ENCODE measurements around the gene ZNF491.
A peak's percentile ranks its signal among the peaks of the same experiment; 100 is the strongest.
"Not testable (repeated sequence)": the region's sequence is repeated elsewhere in the genome, so short reads cannot be mapped to it uniquely, and the experiment has no call there.

The ZNF491 gene

DNA sequence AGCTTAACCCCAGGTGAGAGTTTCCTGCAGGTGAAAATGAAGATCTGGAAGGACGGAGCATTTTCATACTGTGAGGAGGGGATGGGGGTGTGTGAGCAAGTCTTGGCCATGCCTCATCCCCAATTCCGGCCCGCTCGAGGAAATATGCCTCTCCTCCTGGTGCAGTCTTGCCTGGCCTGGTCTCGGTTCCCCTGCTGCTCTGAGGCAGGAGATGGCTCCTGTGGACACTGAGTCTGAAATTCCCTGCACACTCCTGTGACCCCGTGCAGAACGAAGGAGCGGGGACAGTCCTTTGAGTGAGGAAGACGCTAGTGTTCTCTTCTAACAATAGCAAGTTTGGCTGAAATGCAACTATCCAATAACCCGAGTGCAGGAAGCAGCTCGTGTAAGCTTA lies 49.9 kb downstream of the ZNF491 start:
- Histone ChIP-seq H4K91ac (ENCODE audit: low read depth, low read length, poor library complexity) (no peak overlapping the region), H3K9me3 (replicated peaks in 1 of 2; ENCODE audit: control insufficient read depth in 2 of 2, insufficient read depth in 1 of 2, low read depth in 1 of 2, low read length in 2 of 2) (peaks cover 0 to 2% of the 10 kb centered on the region in 2 donors), H2AFZ (ENCODE audit: low read length) (peak overlapping the region; percentile 7), H3K14ac (ENCODE audit: low read length) (no peak overlapping the region), H3K27ac (replicated peaks; ENCODE audit: low read length) (no peak overlapping the region), H3K4me3 (ENCODE audit: low read length in 2 of 2) (peak overlapping the region in 1 of 2 donors; percentile 45), H3K36me3 (replicated peaks in 1 of 2; ENCODE audit: control insufficient read depth in 2 of 2, insufficient read depth in 2 of 2, low read length in 2 of 2) (no peaks in the 10 kb centered on the region), H3K27me3 (ENCODE audit: control insufficient read depth in 3 of 3, insufficient read depth in 3 of 3, low read depth in 1 of 3, low read length in 3 of 3) (no peaks in the 10 kb centered on the region), H2BK5ac (ENCODE audit: low read length) (no peak overlapping the region), H3K4me1 (ENCODE audit: control insufficient read depth in 2 of 2, insufficient read depth in 1 of 2, low read depth in 1 of 2, low read length in 2 of 2) (peaks cover 0 to 1% of the 10 kb centered on the region in 2 donors), H4K8ac (ENCODE audit: low read depth, low read length) (no peak overlapping the region), H2BK12ac (ENCODE audit: low read length) (no peak overlapping the region), H3K18ac (ENCODE audit: low read length) (no peak overlapping the region), H3K79me1 (ENCODE audit: low read depth, low read length) (no peaks in the 10 kb centered on the region), H2BK15ac (ENCODE audit: low read length) (no peak overlapping the region), H3K23ac (ENCODE audit: low read depth, low read length, poor library complexity) (no peak overlapping the region), H3K9ac (ENCODE audit: low read depth, low read length, poor library complexity) (no peak overlapping the region), H2BK120ac (ENCODE audit: low read depth, low read length) (no peak overlapping the region), H2AK5ac (ENCODE audit: low read depth, low read length) (no peak overlapping the region), H3K4ac (ENCODE audit: low read length) (no peak overlapping the region), H3K4me2 (ENCODE audit: insufficient read depth, low read length, poor library complexity, severe bottlenecking) (no peak overlapping the region)
- WGBS, 2 donors (ENCODE audit: extremely low coverage in 2 of 2, insufficient read length in 2 of 2, insufficient replicate concordance in 1 of 2), result no CpG with 5 or more reads among the region's 11 CpGs
- DNase-seq (ENCODE audit: low spot score), result no peak

DNA sequence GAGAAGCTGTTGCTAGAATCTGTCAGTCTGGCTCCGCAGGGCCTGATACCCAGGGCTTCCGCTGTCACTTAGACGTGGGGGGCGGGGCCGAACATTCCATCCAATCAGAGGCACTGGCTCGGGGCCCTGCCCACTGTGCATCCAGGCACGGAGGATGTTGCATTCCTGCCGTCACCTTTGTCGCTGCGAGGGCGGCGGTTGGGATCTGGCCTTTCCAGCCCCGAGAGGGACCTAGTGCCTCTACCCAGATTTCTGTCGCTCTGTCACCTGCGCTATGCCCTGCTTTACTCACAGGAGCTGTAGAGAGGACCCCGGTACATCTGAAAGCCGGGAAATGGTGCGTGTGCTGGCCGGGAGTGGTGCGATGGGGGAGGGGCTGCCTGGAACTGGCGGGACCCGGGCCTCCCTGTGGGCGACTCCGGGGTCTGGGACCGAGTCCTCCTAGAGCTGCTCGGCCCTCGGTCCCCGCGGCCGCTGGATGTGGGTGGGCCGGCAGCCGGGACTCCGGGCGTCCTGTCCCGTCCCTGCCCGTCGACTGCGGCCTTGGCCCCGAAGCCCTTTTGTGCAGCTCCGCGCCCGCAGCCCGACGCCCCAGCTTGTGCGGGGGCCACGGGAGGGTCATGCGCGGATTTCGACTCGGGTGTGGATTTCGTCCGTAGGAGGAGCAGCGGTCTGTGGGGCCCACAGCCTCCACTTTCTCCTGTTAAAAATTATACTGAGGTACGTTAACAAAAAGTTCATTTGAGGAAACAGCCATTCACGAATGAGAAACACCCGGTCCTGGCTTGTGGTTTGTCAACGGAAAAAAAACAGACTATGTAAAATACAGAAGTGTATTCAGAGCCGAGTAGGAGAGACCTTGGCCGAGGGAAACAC lies 50.5 kb downstream of the ZNF491 start, which contains the start of gene ZNF439:
TSS of gene ZNF439 (plus strand) at position 133 of the 876 bp plus-strand sequence. CDS start at position 275, 142 bp downstream.
- no CpG with 5 or more reads among the region's 59 CpGs for WGBS, 2 donors (ENCODE audit: extremely low coverage in 2 of 2, insufficient read length in 2 of 2, insufficient replicate concordance in 1 of 2)

DNA sequence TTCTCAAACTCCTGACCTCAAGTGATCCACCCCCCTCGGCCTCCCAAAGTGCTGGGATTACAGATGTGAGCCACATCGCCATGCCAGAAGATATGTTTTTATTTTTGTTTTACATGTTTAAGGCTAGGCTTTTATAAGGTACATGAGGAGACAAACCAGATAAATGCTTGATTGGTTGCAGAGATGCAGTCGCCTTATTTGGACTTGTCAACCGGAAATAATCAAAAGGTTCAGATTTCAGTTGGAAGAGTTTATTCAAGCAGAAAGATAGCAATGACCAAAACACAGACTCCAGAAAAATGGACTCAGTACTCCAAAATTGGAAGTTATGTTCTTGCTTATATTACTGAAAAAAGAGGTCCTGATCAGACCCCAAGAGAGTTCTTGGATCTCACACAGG lies 52.0 kb downstream of the ZNF491 start:
- not testable (repeated sequence) for H2BK5ac ChIP-seq (ENCODE audit: low read length)

More for the DNA sequence above, 50.5 kb downstream of the ZNF491 start, which contains the start of gene ZNF439:
- peak within 1 kb of the TSS; percentile 18 for H3K4me2 ChIP-seq (ENCODE audit: insufficient read depth, low read length, poor library complexity, severe bottlenecking)
- H2AK5ac ChIP-seq (ENCODE audit: low read depth, low read length), result no peak within 1 kb of the TSS
- peak; percentile 26 for DNase-seq (ENCODE audit: low spot score)
- no peak within 1 kb of the TSS for H3K18ac ChIP-seq (ENCODE audit: low read length)
- no peak within 1 kb of the TSS for H3K27ac ChIP-seq (replicated peaks; ENCODE audit: low read length)
- H3K27me3 ChIP-seq (ENCODE audit: control insufficient read depth in 3 of 3, insufficient read depth in 3 of 3, low read depth in 1 of 3, low read length in 3 of 3), result no peaks in the 10 kb centered on the region
- no peak within 1 kb of the TSS for H2BK15ac ChIP-seq (ENCODE audit: low read length)
- H3K79me1 ChIP-seq (ENCODE audit: low read depth, low read length), result no peaks in the 10 kb centered on the region
- H3K4ac ChIP-seq (ENCODE audit: low read length), result no peak within 1 kb of the TSS
- no peak within 1 kb of the TSS for H4K8ac ChIP-seq (ENCODE audit: low read depth, low read length)
- peak within 1 kb of the TSS; percentile 45 to 75 for H3K4me3 ChIP-seq (ENCODE audit: low read length in 2 of 2)
- no peak within 1 kb of the TSS for H3K23ac ChIP-seq (ENCODE audit: low read depth, low read length, poor library complexity)
- no peaks in the 10 kb centered on the region for H3K36me3 ChIP-seq (replicated peaks in 1 of 2; ENCODE audit: control insufficient read depth in 2 of 2, insufficient read depth in 2 of 2, low read length in 2 of 2)
- no peak within 1 kb of the TSS for H3K14ac ChIP-seq (ENCODE audit: low read length)
- H2BK12ac ChIP-seq (ENCODE audit: low read length), result no peak within 1 kb of the TSS
- peaks cover 2% of the 10 kb centered on the region in 2 donors for H3K9me3 ChIP-seq (replicated peaks in 1 of 2; ENCODE audit: control insufficient read depth in 2 of 2, insufficient read depth in 1 of 2, low read depth in 1 of 2, low read length in 2 of 2)
- no peak within 1 kb of the TSS for H4K91ac ChIP-seq (ENCODE audit: low read depth, low read length, poor library complexity)
- H2BK120ac ChIP-seq (ENCODE audit: low read depth, low read length), result no peak within 1 kb of the TSS
- peak within 1 kb of the TSS; percentile 30 for H3K9ac ChIP-seq (ENCODE audit: low read depth, low read length, poor library complexity)
- H2AFZ ChIP-seq (ENCODE audit: low read length), result peak within 1 kb of the TSS; percentile 15
- H2BK5ac ChIP-seq (ENCODE audit: low read length), result no peak within 1 kb of the TSS
- H3K4me1 ChIP-seq (ENCODE audit: control insufficient read depth in 2 of 2, insufficient read depth in 1 of 2, low read depth in 1 of 2, low read length in 2 of 2), result peaks cover 0 to 1% of the 10 kb centered on the region in 2 donors

DNA sequence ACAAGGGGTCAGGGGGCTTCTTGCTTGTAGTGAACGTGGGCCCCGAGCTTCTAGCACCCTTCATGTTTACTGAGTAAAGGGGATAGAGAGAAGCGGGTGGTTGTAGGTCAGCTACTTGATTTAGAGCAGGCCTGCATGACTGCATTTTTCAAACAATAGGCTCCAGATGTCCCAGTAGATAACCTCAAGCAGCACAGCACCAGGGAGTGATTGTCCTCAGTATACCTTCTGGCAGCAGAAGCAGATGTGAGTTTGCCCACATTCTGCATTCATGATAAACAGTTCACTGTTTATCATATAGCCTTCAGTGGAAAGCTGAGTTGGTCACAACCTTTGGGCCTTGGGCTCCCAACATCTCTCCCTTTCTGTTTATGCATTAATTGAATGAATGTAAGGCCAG lies 55.0 kb downstream of the ZNF491 start:
- no peak overlapping the region for H2AFZ ChIP-seq (ENCODE audit: low read length)
- no peak overlapping the region for H2BK15ac ChIP-seq (ENCODE audit: low read length)
- no peak overlapping the region for H2BK120ac ChIP-seq (ENCODE audit: low read depth, low read length)
- H3K36me3 ChIP-seq (replicated peaks in 1 of 2; ENCODE audit: control insufficient read depth in 2 of 2, insufficient read depth in 2 of 2, low read length in 2 of 2), result no peaks in the 10 kb centered on the region
- H2AK5ac ChIP-seq (ENCODE audit: low read depth, low read length), result no peak overlapping the region
- no peak overlapping the region for H3K4me2 ChIP-seq (ENCODE audit: insufficient read depth, low read length, poor library complexity, severe bottlenecking)
- H3K23ac ChIP-seq (ENCODE audit: low read depth, low read length, poor library complexity), result no peak overlapping the region
- H3K9ac ChIP-seq (ENCODE audit: low read depth, low read length, poor library complexity), result no peak overlapping the region
- peaks cover 4 to 9% of the 10 kb centered on the region in 2 donors for H3K9me3 ChIP-seq (replicated peaks in 1 of 2; ENCODE audit: control insufficient read depth in 2 of 2, insufficient read depth in 1 of 2, low read depth in 1 of 2, low read length in 2 of 2)
- no peak overlapping the region for H4K91ac ChIP-seq (ENCODE audit: low read depth, low read length, poor library complexity)
- no peak for DNase-seq (ENCODE audit: low spot score)
- H3K14ac ChIP-seq (ENCODE audit: low read length), result no peak overlapping the region
- WGBS, 2 donors (ENCODE audit: extremely low coverage in 2 of 2, insufficient read length in 2 of 2, insufficient replicate concordance in 1 of 2), result no CpG with 5 or more reads among the region's 3 CpGs
- H3K4me3 ChIP-seq (ENCODE audit: low read length in 2 of 2), result no peak overlapping the region
- no peak overlapping the region for H2BK5ac ChIP-seq (ENCODE audit: low read length)
- H3K4me1 ChIP-seq (ENCODE audit: control insufficient read depth in 2 of 2, insufficient read depth in 1 of 2, low read depth in 1 of 2, low read length in 2 of 2), result peaks cover 0 to under 1% of the 10 kb centered on the region in 2 donors
- no peak overlapping the region for H3K27ac ChIP-seq (replicated peaks; ENCODE audit: low read length)
- H3K4ac ChIP-seq (ENCODE audit: low read length), result no peak overlapping the region
- no peak overlapping the region for H4K8ac ChIP-seq (ENCODE audit: low read depth, low read length)
- H3K79me1 ChIP-seq (ENCODE audit: low read depth, low read length), result no peaks in the 10 kb centered on the region
- no peaks in the 10 kb centered on the region for H3K27me3 ChIP-seq (ENCODE audit: control insufficient read depth in 3 of 3, insufficient read depth in 3 of 3, low read depth in 1 of 3, low read length in 3 of 3)
- no peak overlapping the region for H3K18ac ChIP-seq (ENCODE audit: low read length)
- H2BK12ac ChIP-seq (ENCODE audit: low read length), result no peak overlapping the region

More for the DNA sequence above, 52.0 kb downstream of the ZNF491 start:
- H2BK15ac ChIP-seq (ENCODE audit: low read length); H3K14ac ChIP-seq (ENCODE audit: low read length); H3K23ac ChIP-seq (ENCODE audit: low read depth, low read length, poor library complexity); H2BK120ac ChIP-seq (ENCODE audit: low read depth, low read length); H3K4me2 ChIP-seq (ENCODE audit: insufficient read depth, low read length, poor library complexity, severe bottlenecking); H2AK5ac ChIP-seq (ENCODE audit: low read depth, low read length); H4K91ac ChIP-seq (ENCODE audit: low read depth, low read length, poor library complexity); H3K18ac ChIP-seq (ENCODE audit: low read length); H4K8ac ChIP-seq (ENCODE audit: low read depth, low read length); H3K4ac ChIP-seq (ENCODE audit: low read length); H3K4me3 ChIP-seq (ENCODE audit: low read length in 2 of 2); H3K36me3 ChIP-seq (replicated peaks in 1 of 2; ENCODE audit: control insufficient read depth in 2 of 2, insufficient read depth in 2 of 2, low read length in 2 of 2); H3K9me3 ChIP-seq (replicated peaks in 1 of 2; ENCODE audit: control insufficient read depth in 2 of 2, insufficient read depth in 1 of 2, low read depth in 1 of 2, low read length in 2 of 2); H3K9ac ChIP-seq (ENCODE audit: low read depth, low read length, poor library complexity); H3K27ac ChIP-seq (replicated peaks; ENCODE audit: low read length); H3K79me1 ChIP-seq (ENCODE audit: low read depth, low read length); H3K4me1 ChIP-seq (ENCODE audit: control insufficient read depth in 2 of 2, insufficient read depth in 1 of 2, low read depth in 1 of 2, low read length in 2 of 2); H2BK12ac ChIP-seq (ENCODE audit: low read length); H2AFZ ChIP-seq (ENCODE audit: low read length); DNase-seq (ENCODE audit: low spot score); H3K27me3 ChIP-seq (ENCODE audit: control insufficient read depth in 3 of 3, insufficient read depth in 3 of 3, low read depth in 1 of 3, low read length in 3 of 3): not testable (repeated sequence)
- WGBS, 2 donors (ENCODE audit: extremely low coverage in 2 of 2, insufficient read length in 2 of 2, insufficient replicate concordance in 1 of 2), result no CpG with 5 or more reads among the region's 4 CpGs

Measured in neuronal stem cell (in vitro differentiated cells).